ENCODE results near the gene BUB1B. TPM values are rescaled to one million over a fixed set of nuclear protein-coding genes. Genes with fewer than 3 reads are reported as not detected.
A peak's percentile ranks its signal among the peaks of the same experiment; 100 is the strongest.
"Not testable (repeated sequence)": the region's sequence is repeated elsewhere in the genome, so short reads cannot be mapped to it uniquely, and the experiment has no call there.

BUB1B gene
- total RNA-seq, 1 experiment from 2014 or later: 87.4 TPM

DNA sequence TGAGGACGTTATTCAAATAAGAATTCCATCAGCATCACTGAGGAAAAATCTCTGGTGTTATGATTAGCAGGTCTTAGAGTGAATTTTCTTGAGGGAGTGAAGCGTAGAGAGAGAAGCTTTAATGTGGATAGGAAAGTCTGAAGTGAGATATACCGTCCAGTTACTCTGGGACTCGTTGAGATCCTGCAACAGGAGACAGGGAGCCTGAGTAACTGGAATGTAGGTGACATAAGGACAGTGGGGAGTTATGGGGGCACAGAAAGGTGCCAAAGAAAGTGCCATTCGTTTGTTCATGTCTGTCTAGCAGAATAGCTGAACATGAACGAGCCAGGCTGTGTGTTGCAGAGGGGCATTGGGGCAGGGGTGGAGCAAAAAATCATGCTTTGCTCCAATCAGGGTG is 9.4 kb upstream of the BUB1B start:
- no peak for DNase-seq
- H3K4me3 ChIP-seq (ENCODE audit: insufficient read depth, low read depth, low read length): no peak overlapping the region

DNA sequence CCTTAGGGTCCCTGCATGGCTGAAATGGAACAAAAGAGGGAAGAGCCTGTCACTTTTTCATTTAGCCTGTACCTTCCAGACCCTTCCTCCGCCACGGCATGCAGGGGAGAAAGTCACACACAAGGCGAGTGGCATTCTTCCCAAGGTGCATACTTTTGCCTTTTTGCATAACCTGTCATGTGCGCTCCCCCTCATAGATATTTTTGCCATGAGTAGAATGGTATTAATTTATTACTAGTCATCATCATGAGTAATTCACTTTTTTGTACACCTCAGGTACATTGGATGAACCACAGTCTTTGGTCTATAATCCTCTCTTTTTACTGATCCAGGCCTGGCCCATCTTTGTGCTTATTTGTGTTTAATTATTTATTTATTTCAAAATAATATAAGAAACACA is 8.9 kb upstream of the BUB1B start:
- Histone ChIP-seq H3K4me3 (ENCODE audit: insufficient read depth, low read depth, low read length) (no peak overlapping the region), H3K27me3 (ENCODE audit: control insufficient read depth, insufficient read depth, low read length) (no peaks in the 10 kb centered on the region)
- no peak for DNase-seq

More for the DNA sequence above, 9.4 kb upstream of the BUB1B start:
- H3K36me3 ChIP-seq (replicated peaks; ENCODE audit: control insufficient read depth, insufficient read depth, low read length): no peaks in the 10 kb centered on the region
- H3K27me3 ChIP-seq (ENCODE audit: control insufficient read depth, insufficient read depth, low read length): no peaks in the 10 kb centered on the region

GRCh38 chr15:40154821-40155220 is 6.0 kb upstream of the BUB1B start:
- DNase-seq; H3K4me3 ChIP-seq (ENCODE audit: insufficient read depth, low read depth, low read length); H3K27me3 ChIP-seq (ENCODE audit: control insufficient read depth, insufficient read depth, low read length); H3K36me3 ChIP-seq (replicated peaks; ENCODE audit: control insufficient read depth, insufficient read depth, low read length): not testable (repeated sequence)

More for the DNA sequence above, 8.9 kb upstream of the BUB1B start:
- H3K36me3 ChIP-seq (replicated peaks; ENCODE audit: control insufficient read depth, insufficient read depth, low read length): no peaks in the 10 kb centered on the region

- Histone ChIP-seq H3K36me3 (replicated peaks; ENCODE audit: control insufficient read depth, insufficient read depth, low read length) (no peaks in the 10 kb centered on the region), H3K4me3 (ENCODE audit: insufficient read depth, low read depth, low read length) (no peak overlapping the region), H3K27me3 (ENCODE audit: control insufficient read depth, insufficient read depth, low read length) (no peaks in the 10 kb centered on the region)
- peak; percentile 78 for DNase-seq
These were observed 5.5 kb upstream of the BUB1B start for GRCh38 chr15:40155270-40155910.

DNA sequence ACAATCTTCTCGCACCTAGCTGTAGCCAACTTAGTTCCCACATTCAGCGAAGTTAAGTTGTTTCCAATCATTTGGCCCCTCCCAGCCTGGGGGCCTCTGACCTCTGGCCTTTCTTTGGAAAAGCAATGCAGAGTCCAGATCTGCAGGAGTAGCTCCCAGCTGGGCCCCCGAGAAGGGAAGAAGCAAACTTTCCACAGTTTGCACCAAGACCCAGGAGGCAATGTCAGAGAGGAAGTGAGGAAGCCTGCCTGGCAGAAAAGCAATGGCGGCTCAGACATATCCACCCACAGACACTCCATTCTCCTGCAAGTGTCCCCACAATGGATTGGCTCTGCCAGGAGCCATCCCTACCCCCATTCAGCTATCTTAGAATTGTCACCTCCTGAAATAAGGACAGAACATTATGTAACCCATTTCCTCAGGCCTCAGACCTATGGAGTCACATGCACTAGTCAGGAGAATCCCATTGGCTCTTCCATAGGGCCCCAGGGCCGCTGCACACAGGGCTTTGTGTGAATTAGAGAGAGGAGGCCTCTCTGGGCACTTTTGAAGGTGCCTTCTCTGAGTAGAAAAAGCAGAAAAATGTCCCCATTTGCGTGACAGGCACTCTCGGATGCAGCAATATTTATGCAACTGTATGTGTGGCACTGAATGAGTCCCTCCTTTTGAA is 3.0 kb upstream of the BUB1B start:
- no peak for DNase-seq
- Histone ChIP-seq H3K4me3 (ENCODE audit: insufficient read depth, low read depth, low read length) (no peak overlapping the region), H3K36me3 (replicated peaks; ENCODE audit: control insufficient read depth, insufficient read depth, low read length) (peaks cover 1% of the 10 kb centered on the region; the same call in 1 of the 2 replicates), H3K27me3 (ENCODE audit: control insufficient read depth, insufficient read depth, low read length) (no peaks in the 10 kb centered on the region)

DNA sequence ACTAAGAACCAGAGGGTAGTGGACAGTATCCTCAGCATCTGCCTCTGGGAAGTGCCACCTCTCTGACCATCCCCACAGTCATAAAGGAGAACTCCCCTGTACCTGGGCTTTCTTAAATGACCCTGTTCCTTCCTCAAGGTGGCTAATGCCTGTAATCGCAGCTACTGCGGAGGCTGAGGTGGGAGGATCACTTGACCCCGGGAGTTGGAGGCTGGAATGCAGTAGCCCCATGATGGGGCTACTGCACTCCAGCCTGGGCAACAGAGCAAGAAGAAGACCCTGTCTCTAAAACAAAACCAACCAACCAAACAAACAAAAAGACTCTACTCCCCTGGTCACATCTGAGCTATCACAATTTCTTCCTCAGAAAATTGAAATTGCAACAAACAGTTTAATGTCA is 848 bp upstream of the BUB1B start:
- Histone ChIP-seq H3K27me3 (ENCODE audit: control insufficient read depth, insufficient read depth, low read length) (no peaks in the 10 kb centered on the region), H3K4me3 (ENCODE audit: insufficient read depth, low read depth, low read length) (no peak overlapping the region), H3K36me3 (replicated peaks; ENCODE audit: control insufficient read depth, insufficient read depth, low read length) (peaks cover 3% of the 10 kb centered on the region)
- no peak for DNase-seq

DNA sequence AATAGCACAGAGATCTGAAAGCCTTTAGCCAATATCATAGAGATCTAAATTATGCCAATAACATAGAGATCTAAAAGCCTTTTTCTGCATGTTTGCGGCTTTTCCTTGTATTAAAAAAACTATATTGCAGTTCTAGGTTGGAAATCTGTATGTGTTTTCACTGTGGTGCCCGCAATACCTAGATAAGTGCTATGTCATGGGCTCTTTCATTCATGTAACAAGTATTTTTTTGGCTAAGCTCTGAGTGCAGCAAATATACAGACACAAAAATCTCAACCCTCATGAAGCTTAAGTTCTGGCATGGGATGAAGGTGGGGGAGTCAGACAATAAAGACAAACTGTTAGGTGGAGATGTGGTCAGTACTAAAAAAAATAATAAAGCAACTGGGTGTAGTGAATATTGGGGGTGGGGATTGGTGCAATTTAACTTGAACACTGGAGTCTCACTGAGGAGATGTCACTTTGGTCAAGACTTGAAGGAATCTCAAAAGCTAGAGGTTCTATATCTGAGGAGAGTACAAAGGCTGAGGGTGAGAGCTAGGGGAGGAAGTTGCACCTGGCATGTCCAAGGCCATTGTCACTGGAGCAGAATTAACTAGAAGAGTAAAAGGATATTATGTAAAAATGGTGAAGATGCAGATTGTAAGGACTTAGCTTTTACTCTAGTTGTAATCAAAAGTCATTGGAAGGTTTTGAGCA is 973 bp downstream of the BUB1B start:
- peak; percentile 24 for DNase-seq

GRCh38 chr15:40162552-40162951 is 1.7 kb downstream of the BUB1B start:
- peak overlapping the region; percentile 90 for H3K4me3 ChIP-seq (ENCODE audit: insufficient read depth, low read depth, low read length)
- no peak for DNase-seq
- peaks cover 8% of the 10 kb centered on the region for H3K36me3 ChIP-seq (replicated peaks; ENCODE audit: control insufficient read depth, insufficient read depth, low read length)
- H3K27me3 ChIP-seq (ENCODE audit: control insufficient read depth, insufficient read depth, low read length): no peaks in the 10 kb centered on the region

More for the DNA sequence above, 973 bp downstream of the BUB1B start:
- Histone ChIP-seq H3K27me3 (ENCODE audit: control insufficient read depth, insufficient read depth, low read length) (no peaks in the 10 kb centered on the region), H3K4me3 (ENCODE audit: insufficient read depth, low read depth, low read length) (peak overlapping the region; percentile 90), H3K36me3 (replicated peaks; ENCODE audit: control insufficient read depth, insufficient read depth, low read length) (peaks cover 8% of the 10 kb centered on the region)

DNA sequence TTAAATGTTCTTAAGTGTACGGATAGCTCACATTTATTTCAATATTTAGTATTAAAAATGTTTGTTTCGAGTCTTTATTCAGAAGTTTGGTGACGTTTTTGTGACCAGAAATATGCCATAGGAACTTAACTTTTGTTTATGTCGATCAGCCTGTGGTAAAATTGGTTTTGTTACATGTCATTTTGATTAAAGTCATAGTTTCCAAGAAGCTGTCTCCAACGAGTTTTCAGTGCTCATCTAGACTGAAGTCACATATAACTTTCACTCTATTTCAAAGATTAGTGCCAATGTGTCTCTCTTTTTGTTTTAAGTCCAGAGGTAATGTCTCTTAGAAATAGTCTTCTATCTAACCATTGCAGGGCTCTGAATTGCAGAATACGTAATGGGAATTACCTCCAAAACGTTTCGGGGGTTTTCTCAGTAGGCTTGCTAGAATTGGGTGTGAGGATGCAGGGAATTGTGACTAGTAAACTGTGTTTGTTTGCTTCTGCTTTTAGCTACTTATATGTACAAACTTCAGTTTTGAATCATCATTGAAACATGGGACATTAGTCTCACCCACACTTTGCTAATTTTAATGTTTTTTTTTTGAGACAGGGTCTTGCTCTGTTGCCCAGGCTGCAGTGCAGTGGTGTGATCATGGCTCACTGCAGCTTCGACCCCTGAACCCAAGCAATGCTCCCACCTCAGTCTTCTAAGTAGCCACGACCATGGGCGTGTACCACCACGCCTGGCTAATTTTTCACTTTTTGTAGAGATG is 3.0 kb downstream of the BUB1B start:
- Histone ChIP-seq H3K4me3 (ENCODE audit: insufficient read depth, low read depth, low read length) (no peak overlapping the region), H3K27me3 (ENCODE audit: control insufficient read depth, insufficient read depth, low read length) (no peaks in the 10 kb centered on the region), H3K36me3 (replicated peaks; ENCODE audit: control insufficient read depth, insufficient read depth, low read length) (peaks cover 8% of the 10 kb centered on the region)

GRCh38 chr15:40167374-40167773 is 6.5 kb downstream of the BUB1B start:
- H3K36me3 ChIP-seq (replicated peaks; ENCODE audit: control insufficient read depth, insufficient read depth, low read length): peaks cover 26% of the 10 kb centered on the region
- DNase-seq; H3K4me3 ChIP-seq (ENCODE audit: insufficient read depth, low read depth, low read length); H3K27me3 ChIP-seq (ENCODE audit: control insufficient read depth, insufficient read depth, low read length): not testable (repeated sequence)

More for the DNA sequence above, 3.0 kb downstream of the BUB1B start:
- DNase-seq: no peak

DNA sequence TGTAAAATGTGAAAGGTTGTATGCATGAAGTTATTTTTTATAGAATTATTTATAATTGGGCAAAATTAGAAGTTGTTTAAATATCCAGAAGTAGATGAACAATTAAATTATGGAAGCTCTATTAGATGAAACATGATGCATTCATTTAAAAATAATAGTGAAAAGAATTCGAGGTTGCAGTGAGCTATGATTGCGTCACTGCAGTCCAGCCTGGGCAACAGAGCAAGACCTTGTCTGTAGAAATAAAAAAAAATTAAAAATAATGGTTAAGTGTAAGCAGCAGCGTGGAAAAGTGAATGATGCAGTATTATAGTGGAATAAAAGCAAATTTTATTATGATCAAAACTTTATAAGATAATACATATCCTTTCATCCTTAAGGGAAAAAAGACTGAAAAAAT is 14.3 kb downstream of the BUB1B start:
- peaks cover 23% of the 10 kb centered on the region for H3K36me3 ChIP-seq (replicated peaks; ENCODE audit: control insufficient read depth, insufficient read depth, low read length)
- no peaks in the 10 kb centered on the region for H3K27me3 ChIP-seq (ENCODE audit: control insufficient read depth, insufficient read depth, low read length)
- no peak overlapping the region for H3K4me3 ChIP-seq (ENCODE audit: insufficient read depth, low read depth, low read length)
- no peak for DNase-seq

GRCh38 chr15:40182358-40183029 is 21.6 kb downstream of the BUB1B start:
- H3K36me3 ChIP-seq (replicated peaks; ENCODE audit: control insufficient read depth, insufficient read depth, low read length): peaks cover 26% of the 10 kb centered on the region
- DNase-seq: no peak
- no peak overlapping the region for H3K4me3 ChIP-seq (ENCODE audit: insufficient read depth, low read depth, low read length)
- H3K27me3 ChIP-seq (ENCODE audit: control insufficient read depth, insufficient read depth, low read length): no peaks in the 10 kb centered on the region

- no peak for DNase-seq
- Histone ChIP-seq H3K36me3 (replicated peaks; ENCODE audit: control insufficient read depth, insufficient read depth, low read length) (peaks cover 32% of the 10 kb centered on the region), H3K4me3 (ENCODE audit: insufficient read depth, low read depth, low read length) (no peak overlapping the region)
These were observed 23.0 kb downstream of the BUB1B start for GRCh38 chr15:40183636-40184463.

More at GRCh38 chr15:40183636-40184463, 23.0 kb downstream of the BUB1B start:
- no peaks in the 10 kb centered on the region for H3K27me3 ChIP-seq (ENCODE audit: control insufficient read depth, insufficient read depth, low read length)
